ENCODE results near the gene MKS1. TPM values are rescaled to one million over a fixed set of nuclear protein-coding genes. Genes with fewer than 3 reads are reported as not detected.

Gene MKS1
- total RNA-seq, 4 donors from 2014 or later = 8.5 to 51.9 (median 18.3) TPM

DNA sequence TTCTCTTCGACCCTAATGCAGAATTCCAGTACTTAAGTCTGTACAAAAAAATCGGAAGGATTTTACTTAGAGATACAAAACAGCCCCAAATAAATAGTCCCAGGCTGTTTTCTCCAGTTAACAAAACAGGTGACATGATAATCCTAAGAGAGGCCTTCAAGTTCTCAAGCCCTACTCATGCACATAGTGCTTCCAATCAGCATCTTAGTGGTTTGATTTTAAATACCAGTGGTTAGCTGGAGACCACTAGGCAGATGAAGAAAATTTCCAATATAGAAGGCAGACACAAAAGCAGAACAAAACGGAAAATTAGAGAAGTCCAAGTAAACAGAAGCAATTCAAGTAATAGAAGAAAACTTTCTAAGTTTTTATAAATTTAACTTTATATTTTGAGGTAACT is 57.5 kb downstream of the MKS1 start:
- Histone ChIP-seq H3K36me3 (no peaks in the 10 kb centered on the region), H3K27me3 (peaks cover 55% of the 10 kb centered on the region), H3K4me1 (peaks cover 3 to 10% (median 7%) of the 10 kb centered on the region in 4 donors), H3K27ac (no peak overlapping the region), H3K4me3 (no peak overlapping the region), H3K9me3 (no peaks in the 10 kb centered on the region)
- TF ChIP-seq EP300 (IDR thresholded peaks at IDR 0.05; ENCODE audit: low read depth) (no peak), POLR2A (IDR thresholded peaks at IDR 0.05) (no peak), POLR2AphosphoS5 (IDR thresholded peaks at IDR 0.05) (no peak)
- TF ChIP-seq, protein P1, sequence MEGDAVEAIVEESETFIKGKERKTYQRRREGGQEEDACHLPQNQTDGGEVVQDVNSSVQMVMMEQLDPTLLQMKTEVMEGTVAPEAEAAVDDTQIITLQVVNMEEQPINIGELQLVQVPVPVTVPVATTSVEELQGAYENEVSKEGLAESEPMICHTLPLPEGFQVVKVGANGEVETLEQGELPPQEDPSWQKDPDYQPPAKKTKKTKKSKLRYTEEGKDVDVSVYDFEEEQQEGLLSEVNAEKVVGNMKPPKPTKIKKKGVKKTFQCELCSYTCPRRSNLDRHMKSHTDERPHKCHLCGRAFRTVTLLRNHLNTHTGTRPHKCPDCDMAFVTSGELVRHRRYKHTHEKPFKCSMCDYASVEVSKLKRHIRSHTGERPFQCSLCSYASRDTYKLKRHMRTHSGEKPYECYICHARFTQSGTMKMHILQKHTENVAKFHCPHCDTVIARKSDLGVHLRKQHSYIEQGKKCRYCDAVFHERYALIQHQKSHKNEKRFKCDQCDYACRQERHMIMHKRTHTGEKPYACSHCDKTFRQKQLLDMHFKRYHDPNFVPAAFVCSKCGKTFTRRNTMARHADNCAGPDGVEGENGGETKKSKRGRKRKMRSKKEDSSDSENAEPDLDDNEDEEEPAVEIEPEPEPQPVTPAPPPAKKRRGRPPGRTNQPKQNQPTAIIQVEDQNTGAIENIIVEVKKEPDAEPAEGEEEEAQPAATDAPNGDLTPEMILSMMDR (IDR thresholded peaks at IDR 0.05) = no peak
- in situ Hi-C loops (cut with MboI; ENCODE audit: low pct_ligation_motif_present in 1 of 4, low pct_unique_long_range_greater_than_20kb in 1 of 4, low sequenced_read_pairs in 3 of 4) (no loop called here), intact Hi-C loops (cut with DNase I; ENCODE audit: low total_unique reads) (no loop called here)
- no peak for DNase-seq
- 67 to 77% methylated on average over 3 of the region's 3 CpGs for WGBS, 2 donors (ENCODE audit: low coverage in 1 of 2)

- Histone ChIP-seq H3K27ac (no peak overlapping the region), H3K4me1 (peaks cover 3 to 10% (median 7%) of the 10 kb centered on the region in 4 donors), H3K36me3 (no peaks in the 10 kb centered on the region), H3K27me3 (peaks cover 84% of the 10 kb centered on the region), H3K9me3 (no peaks in the 10 kb centered on the region), H3K4me3 (no peak overlapping the region)
- 57 to 72% methylated on average over 2 of the region's 2 CpGs for WGBS, 2 donors (ENCODE audit: low coverage in 1 of 2)
- in situ Hi-C loops (cut with MboI; ENCODE audit: low pct_ligation_motif_present in 1 of 4, low pct_unique_long_range_greater_than_20kb in 1 of 4, low sequenced_read_pairs in 3 of 4) = no loop called here
- no peak for TF ChIP-seq POLR2AphosphoS5 (IDR thresholded peaks at IDR 0.05)
- TF ChIP-seq POLR2A (IDR thresholded peaks at IDR 0.05) = no peak
- TF ChIP-seq, protein P1 (IDR thresholded peaks at IDR 0.05) = no peak
- TF ChIP-seq EP300 (IDR thresholded peaks at IDR 0.05; ENCODE audit: low read depth) = no peak
- intact Hi-C loops (cut with DNase I; ENCODE audit: low total_unique reads) = no loop called here
- DNase-seq = no peak
Observed at GRCh38 chr17:58158181-58158580, 60.9 kb downstream of the MKS1 start.

GRCh38 chr17:58156839-58157803 is 61.9 kb downstream of the MKS1 start:
- 7% methylated on average over 65 of the region's 65 CpGs; no CpG with 5 or more reads in 1 of the 2 donors for WGBS, 2 donors (ENCODE audit: low coverage in 1 of 2)
- peak; percentile 12 for DNase-seq
- intact Hi-C loops (cut with DNase I; ENCODE audit: low total_unique reads) (no loop called here), in situ Hi-C loops (cut with MboI; ENCODE audit: low pct_ligation_motif_present in 1 of 4, low pct_unique_long_range_greater_than_20kb in 1 of 4, low sequenced_read_pairs in 3 of 4) (no loop called here)
- no peaks in the 10 kb centered on the region for H3K9me3 ChIP-seq
- H3K4me3 ChIP-seq = peak overlapping the region; percentile 9 to 52 (median 20)
- TF ChIP-seq EP300 (IDR thresholded peaks at IDR 0.05; ENCODE audit: low read depth) (no peak), POLR2A (IDR thresholded peaks at IDR 0.05) (no peak), POLR2AphosphoS5 (IDR thresholded peaks at IDR 0.05) (no peak)
- TF ChIP-seq, protein P1 (IDR thresholded peaks at IDR 0.05) = no peak
- no peaks in the 10 kb centered on the region for H3K36me3 ChIP-seq
- no peak overlapping the region for H3K27ac ChIP-seq
- peaks cover 85% of the 10 kb centered on the region for H3K27me3 ChIP-seq
- peaks cover 3 to 10% (median 7%) of the 10 kb centered on the region in 4 donors for H3K4me1 ChIP-seq

Other genes starting within 250 kb of the MKS1 start
- 10 to 100 TPM; 44.0 to 65.1 (median 50.1) TPM for gene VEZF1, start 231.0 kb downstream of the MKS1 start, total RNA-seq
- gene SRSF1, start 212.0 kb downstream of the MKS1 start, total RNA-seq = 100 to 1,000 TPM; 122 to 174 (median 143) TPM
- gene DYNLL2, start 135.8 kb downstream of the MKS1 start, total RNA-seq = 10 to 100 TPM; 12.3 to 26.2 (median 22.7) TPM
- gene OR4D1, start 70.9 kb downstream of the MKS1 start, total RNA-seq = not detected
- not detected for gene OR4D2, start 52.3 kb downstream of the MKS1 start, total RNA-seq
- not detected for gene EPX, start 26.5 kb downstream of the MKS1 start, total RNA-seq
- not detected for gene LPO, start 19.3 kb upstream of the MKS1 start, total RNA-seq
- not detected for gene MPO, start 61.7 kb upstream of the MKS1 start, total RNA-seq
- gene TSPOAP1, start 109.5 kb upstream of the MKS1 start, total RNA-seq = 10 to 100 TPM in 2 of 4 donors, 1 to 10 TPM in 2; 4.4 to 21.7 (median 9.4) TPM
- 10 to 100 TPM; 12.0 to 66.3 (median 40.0) TPM for gene SUPT4H1, start 132.9 kb upstream of the MKS1 start, total RNA-seq
- 10 to 100 TPM; 31.9 to 84.2 (median 38.2) TPM for gene RNF43, start 198.3 kb upstream of the MKS1 start, total RNA-seq